HG03025 (cell line): ENCODE measurements around the gene ST6GALNAC4.

Experiments used
- ATAC-seq: cut with Tn5 transposase; IDR thresholded peaks from one replicate; pipeline ENCODE4 v1.9.1; 2021; ENCODE audit warnings: mild to moderate bottlenecking, moderate library complexity; ENCODE audit not compliant: unreplicated experiment, low FRiP score

The ST6GALNAC4 gene

DNA sequence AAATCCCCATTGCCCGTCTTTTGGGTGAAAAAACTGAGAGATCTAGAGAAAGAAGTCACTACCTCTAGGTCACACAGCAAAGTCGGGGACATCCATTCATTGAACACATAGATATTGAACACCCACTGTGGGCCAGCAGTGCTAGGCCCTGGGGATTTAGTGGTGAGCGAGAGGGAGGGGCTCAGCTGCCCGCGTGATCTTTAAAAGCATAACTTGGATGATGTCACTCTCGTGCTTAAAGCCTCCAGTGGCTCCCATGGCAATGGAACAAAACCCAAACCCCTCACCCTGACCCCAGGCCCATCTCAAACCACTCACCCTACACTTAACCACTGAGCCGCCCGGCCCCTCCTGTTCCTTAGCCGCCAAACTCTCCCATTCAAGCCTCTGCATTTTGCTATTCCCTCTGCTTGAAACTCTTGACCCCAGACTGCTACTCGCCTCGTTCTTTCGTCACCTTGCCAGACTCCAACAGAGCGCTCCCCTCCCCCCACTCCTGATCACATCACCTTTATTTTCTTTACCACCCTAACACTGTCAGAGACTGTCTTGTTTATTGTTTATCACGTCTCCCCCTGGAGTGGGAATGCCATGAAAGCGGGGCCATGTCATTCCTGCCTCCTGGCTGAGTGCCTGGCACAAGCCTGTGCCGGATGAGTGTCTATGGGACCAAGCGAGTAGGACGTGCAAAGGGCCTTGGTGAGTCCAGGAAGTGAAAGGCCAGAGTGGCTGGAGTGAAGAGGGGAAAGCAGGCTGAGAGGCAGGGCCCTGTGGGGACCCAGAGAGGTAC lies 14.4 kb upstream of the ST6GALNAC4 start:
- ATAC-seq: no peak

DNA sequence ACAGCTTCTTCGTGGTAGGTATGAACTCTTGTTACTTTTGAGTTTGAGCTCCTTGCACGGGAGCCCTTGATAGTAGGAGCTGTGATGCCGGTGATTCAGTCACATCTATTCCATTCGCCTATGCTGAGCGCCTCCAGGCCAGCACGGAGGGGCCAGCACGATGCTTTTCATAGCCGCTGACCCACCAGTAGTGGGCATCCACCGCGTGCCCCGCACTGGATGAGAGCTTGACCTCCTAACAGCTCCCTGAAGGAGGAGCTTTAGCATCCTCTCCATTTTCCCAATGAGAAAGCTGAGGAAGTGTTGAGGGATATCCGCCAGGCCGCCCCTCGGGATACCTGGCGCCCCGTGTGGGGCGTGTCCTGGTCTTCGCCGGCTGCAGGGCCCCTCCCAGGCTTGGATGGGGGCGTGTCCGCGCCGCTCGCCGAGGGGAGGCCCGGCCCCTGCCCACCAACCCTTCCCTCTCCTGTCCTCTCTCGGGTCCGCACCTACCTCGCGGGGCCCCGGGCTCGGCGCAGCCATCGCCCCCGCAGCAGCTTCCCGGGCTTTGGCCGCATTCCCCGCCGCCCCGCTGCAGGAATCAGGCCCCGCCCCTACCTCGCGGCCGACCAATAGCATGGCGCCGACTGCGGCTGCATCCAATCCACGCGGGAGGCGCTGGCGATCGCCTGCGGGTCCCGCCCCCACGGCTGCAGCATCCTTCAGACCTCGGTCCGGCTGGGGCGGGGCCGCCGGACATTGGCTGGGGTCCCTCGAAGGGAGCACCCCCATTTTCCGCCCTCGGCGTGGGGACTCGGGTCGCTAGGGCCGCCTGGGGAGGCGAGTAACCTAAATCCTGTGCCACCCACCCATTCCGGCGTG lies 13.6 kb upstream of the ST6GALNAC4 start, which contains the start of gene PIP5KL1:
TSS of gene PIP5KL1 (minus strand) at position 547 of the 861 bp plus-strand sequence. CDS start at position 522, 25 bp downstream.
- ATAC-seq: peak; percentile 76

DNA sequence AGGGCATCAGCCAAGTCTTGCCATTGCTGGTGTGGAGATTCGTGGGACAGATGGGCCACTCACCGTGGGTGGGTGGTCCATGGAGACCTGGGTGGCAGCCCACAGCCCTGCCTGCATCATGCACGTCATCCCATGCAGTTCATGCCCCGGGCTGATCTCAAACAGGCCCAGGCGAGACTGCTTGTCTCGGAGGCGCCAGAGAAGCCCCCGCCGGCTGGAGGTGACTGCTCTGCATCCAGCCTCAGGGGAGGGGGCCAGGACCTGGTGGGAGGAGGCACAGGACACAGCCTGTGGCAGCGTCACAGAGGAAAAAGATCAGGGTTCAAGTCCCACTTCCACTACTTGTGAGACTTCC lies 12.8 kb upstream of the ST6GALNAC4 start:
- ATAC-seq: no peak

DNA sequence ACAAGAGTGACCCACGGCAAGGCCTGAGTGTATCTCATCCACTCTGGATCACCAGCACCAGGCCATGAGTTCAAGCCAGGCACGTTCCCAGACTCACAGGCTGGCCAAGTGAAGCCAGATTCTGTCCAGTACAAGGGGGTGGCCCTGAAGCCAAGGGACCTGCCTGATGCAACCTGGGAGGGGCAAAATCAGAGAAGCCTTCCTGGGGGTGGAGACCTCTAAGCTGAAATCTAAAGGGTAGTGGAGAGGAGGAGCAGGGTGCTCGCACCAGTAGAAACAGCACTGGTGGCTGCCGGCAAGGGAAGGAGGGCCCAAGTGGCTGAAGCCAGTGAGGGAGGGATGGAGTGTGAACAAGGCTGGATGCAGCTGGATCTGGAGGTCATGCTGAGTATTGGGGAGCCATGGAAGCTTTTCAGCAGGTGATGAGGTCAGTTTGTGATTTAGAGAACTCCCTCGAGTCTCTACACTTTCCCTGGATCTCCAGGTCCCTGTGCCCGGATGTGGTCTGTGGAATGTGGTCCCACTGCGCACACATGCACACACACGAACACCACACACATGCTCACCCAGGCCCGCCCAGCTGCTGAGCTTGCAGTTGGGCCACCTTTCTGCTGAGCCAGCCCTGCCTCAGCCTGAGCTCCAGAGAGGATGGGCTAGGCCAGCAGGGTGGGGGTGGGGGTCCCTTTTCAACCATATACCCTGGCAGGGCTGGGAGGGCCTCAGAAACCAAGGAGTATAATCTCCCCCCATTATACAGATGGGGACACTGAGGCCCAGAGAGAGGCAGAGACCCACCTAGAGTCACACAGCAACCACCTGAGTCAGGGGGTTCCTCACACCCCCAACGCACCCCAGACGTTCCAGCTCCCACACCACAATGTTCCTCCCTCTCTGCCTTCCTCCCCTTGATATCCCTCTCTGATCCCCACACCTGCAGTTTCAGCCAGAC lies 12.1 kb upstream of the ST6GALNAC4 start:
- no peak for ATAC-seq

DNA sequence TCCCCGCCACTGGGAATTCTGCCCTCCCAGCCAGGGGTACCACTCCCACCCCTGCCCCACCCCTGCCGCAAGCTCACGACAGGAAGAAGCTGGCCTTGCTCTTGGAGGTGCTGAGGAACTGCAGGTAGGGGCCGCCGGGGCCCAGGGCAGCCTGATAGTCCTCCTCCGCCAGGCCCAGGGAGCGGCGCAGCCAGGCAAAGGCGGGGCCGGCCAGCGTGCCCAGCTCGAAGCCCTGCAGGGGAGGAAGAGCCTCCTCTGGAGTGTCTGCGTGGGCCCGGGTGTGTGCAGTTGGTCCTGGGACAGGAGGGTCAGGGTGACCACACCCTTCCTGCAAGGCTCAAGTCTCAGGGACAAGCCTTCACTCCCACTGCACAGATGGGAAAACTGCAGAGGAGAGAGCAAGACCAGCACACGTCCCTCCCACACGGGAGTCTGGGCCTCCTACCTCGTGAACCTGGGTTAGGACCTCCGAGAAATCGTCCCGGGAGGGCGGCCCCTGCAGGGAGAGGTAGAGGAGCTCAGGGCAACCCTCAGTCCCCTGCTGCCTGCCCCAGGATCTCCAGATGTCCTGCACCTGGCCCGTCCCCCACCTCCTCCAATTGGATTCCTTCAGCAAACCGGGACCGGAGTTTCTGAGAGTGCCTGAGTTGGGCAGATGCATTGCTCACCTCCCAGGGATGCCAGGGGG lies 11.3 kb upstream of the ST6GALNAC4 start:
- ATAC-seq: no peak

DNA sequence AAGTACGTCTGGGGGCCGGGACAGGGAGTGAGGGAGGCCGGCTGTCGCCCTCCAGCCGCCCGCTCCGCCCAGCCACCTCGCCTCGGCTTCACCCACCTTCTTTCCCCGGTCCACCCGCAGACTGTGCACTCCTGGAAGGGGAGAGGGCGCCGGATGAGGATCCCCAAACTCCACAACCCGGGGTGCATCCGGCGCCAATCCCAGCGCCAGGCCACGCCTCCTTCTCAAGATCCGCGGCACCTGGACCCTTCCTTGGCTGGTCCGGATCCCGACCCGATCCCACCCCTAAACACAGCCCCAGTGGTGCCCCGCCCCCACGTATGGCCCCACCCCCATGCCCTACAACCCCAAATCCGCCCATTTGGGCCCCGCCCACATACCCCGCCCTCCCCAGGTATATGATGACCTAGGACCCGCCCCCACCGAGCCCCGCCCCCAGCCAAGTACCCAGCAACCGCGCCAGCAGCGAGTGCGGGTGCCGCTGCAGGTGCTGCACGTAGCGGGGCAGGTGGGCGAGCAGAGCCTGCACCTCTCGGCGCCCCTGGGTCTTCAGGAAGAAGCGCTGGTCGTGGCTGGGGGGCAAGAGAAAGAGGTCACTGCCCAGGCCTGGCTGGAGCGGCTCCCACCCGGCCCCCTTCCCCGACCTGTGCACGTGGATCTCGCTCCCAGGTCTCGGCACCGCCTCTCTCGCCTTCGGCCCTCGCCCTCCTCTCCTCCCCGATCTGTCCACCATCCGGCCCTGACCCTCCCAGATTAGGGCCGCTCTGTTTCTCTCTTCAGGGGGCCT lies 10.6 kb upstream of the ST6GALNAC4 start:
- no peak for ATAC-seq

DNA sequence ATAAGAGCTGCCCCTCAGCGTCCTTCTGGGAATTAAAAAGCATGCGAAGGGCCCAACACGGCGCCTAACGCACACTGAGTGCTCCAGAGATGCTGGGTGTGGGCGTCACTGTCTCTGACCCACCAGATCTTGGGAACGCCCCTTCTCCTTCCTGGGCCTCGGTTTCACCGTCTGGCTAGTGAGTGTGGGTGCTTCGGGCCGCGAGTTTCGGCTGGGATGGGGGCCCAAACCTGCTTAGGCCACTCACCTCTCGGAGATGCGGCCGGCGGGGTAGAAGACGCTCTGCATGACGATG lies 10.0 kb upstream of the ST6GALNAC4 start:
- ATAC-seq: no peak

DNA sequence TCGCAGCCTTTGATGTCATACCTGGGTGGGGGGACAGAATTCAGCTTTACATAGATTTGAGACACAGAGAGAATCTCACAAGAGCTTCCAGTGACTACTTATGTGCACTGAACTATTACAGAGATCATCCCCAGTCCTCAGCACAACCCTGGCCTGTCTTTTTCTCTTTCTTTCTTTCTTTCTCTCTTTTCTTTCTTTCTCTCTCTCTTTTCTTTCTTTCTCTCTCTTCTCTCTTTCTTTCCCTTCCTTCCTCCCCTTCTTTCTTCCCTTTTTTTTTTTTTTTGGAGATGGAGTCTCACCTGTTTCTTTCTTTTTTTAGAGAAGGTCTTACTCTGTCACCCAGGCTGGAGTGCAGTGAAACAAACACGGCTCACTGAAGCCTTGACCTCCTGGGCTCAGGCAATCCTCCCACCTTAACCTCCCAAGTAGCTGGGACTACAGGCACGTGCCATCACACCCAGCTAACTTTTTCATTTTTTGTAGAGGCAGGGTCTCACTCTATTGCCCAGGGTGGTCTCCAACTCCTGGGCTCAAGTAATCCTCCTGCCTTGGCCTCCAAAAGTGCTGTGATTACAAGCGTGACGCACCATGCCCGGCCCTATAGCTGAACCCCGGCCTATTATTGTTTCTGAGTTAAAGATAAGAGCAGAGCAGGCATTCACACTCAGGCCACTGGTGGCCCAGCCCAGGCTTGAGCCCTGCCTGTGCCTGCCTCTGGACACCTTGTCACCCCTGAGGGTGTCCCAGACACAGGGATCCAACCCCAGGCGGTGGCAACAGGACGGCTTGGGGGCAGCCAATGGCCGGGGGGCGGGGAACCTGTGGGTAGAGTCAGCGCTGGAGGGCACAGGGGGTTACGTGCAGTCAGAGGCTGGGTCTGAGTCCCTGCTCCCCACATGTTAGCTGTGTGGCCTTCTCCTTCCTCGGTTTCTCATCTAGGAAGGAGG lies 9.4 kb upstream of the ST6GALNAC4 start:
- no peak for ATAC-seq

DNA sequence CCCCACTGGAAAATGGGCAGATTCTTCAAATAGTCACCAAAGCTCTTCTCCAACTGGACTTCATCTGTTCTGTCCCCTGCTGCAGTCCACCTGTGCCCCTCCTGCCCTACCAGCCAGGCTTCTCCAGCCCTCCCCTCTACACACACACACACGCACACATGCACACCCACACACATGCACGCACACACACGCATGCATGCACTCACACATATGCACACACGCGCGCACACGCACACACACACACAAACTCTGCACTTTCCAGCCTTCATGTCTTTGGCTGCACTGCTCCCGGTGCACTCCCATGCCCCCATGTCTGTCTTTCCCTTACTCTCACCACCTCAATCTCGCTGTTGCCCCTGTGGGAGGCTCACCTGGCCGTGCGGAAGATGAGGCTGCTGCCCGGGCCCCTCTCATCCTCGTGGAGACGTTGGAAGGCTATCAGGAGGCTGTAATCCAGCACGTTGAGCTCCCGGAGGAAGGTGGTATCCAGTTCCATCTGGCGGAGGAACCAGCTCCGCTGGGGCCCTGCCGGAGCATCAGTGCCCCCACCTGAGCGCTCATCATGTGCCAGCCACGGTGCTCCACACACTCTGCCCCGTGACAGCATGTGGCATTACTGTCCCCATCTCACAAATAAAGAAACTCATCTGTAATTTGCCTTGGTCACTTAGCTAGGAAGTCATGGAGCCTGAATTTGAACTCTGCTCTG lies 8.0 kb upstream of the ST6GALNAC4 start:
- ATAC-seq: no peak

DNA sequence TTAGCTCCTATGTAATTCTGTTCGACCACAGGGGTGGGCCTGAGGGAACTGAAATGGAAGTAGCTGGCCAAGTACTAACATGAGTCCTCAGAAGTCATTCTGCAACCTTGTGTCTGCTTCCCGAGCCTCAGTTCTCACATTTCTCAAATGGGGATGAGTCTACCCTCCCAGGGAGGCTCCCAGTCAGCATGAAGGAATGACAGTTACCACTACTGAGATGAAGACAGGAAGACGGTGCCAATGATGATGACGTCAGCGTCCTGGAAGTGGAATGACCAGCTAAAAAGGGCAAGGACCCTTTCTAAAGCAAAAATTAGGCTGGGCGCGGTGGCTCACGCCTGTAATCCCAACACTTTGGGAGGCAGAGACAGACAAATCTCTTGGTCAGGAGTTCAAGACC lies 6.9 kb upstream of the ST6GALNAC4 start:
- no peak for ATAC-seq

DNA sequence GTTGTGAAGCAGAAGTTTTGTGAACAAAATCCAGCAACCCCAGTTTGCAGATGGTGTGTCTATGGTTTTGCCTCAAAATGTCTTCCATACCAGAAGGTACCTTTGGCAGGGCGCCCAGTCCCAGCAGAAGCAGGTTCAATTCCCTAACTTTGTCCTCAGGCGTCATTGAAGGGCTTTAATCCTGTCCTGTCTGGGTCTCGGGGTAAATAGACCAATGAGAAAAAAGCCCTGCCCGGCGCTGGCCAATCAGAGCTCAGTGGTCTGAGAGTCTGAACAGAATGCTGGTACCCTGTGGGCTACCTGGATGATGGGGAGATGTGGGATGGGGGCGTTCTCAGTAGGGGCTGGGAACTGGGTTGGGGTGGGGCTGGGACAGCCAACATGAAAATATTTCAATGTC lies 6.2 kb upstream of the ST6GALNAC4 start:
- ATAC-seq: no peak

DNA sequence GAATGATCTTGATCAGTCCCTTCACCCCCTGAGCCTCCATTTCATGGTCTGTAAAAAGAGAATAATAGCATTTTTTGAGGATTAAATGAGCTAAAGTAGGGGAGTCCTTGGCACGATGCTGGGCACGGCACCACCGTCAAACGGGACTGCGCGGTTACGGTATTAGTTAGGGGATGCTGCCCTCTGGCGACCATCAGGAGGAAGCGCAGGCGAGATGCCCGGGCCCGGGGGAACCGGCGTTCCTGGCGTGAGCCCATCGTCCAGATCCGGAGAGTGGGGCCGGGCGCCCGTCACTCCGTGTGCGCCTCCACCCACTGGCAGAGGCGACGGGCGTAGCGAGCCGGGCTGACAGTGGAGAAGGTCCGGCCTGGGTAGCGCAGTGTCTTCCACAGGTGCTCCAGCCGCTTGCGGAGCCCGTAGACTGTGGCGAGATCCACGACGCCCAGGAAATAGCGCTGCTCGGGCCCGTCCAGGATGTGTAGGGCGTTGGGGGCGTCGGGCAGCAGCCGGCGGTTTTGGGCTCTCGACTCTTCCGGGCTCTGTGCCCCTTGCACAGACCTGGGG lies 4.8 kb upstream of the ST6GALNAC4 start:
- ATAC-seq: no peak

DNA sequence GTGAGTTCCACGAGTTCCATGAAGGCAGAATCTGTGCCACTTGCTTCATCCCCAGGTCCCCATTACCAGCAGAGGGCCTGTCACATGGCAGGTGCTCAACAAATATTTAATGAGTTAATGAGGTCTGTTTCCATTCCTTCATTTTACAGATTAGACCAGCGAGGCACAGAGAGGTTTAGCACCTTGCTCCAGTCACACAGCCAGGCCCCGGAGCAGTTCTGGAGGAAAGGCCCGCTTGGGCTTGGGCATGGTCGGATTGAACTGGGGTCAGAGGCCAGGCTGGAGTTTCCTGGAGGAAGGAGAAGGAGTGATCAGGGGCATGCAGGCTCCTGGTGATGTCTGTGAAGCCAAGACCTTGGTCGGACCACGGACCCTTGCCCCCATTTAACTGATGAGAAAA lies 4.0 kb upstream of the ST6GALNAC4 start:
- ATAC-seq: no peak

DNA sequence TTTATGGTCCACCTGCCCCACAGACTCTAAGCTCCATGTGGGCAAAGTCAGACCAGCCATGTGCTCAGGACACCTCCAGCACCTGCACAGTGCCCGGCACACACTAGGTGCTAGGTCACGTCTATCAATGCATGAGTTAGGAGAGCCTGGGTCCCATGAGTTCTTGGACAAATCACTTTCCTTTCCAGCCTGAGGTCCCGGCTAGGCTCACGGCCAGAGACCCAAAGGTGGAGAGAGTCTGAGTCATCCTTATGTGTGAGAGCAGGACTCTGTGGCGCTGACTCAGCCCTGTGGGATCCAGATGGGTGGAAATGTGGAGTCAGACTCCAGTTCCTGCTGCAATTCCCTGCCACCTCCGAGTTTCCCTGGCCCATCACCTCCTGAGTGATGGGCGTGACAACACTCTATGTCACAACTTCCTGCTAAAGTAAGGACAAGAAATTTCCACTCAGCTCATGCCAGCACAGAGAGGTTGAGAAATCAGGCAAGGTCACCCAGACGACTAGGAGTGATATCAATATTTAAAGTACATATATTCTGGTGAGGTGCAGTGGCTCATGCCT lies 2.5 kb upstream of the ST6GALNAC4 start:
- ATAC-seq: no peak

DNA sequence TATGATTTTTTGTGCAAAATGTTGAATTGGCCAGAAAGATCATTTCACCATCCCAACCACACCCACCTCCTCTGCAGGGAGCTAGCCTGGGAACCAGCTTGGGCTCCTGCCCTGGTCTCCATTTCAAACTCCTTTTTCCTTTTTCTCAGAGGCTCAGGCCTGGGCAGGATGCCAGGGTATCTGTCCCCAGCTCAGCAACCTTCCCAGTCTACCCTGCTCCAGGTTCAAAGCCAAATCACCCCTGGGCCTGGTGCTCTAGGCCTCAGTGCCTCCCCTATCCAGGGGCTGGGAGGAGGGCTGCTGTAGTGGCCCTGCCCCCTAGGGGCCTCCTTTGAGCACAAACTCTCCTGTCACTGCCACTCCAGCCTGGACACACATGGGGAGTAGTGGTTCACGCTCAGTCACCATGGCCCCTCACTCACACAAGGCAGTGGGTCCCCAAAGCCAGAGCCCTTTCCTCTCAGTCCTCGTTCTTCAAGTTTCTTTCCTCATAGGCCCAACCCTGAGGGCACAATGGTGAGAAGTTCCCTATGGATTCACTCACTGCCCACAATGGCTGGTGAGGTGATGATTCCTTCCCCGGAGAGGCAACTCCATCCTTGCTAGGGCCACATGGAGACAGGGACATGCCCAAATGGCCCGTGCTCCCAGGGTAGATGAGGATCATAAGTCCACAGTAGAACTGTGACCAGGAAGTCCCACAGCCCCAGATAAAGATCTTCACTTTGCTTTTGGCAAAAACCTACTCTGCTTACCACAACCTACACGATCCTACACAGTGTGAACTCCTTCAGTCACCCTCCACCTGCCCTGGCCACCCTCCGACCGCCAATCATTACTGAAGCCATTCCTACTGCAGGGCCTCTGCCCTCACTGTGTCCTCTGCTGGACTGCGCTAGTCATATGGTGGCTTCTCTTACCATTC lies 1.6 kb upstream of the ST6GALNAC4 start:
- ATAC-seq: no peak

DNA sequence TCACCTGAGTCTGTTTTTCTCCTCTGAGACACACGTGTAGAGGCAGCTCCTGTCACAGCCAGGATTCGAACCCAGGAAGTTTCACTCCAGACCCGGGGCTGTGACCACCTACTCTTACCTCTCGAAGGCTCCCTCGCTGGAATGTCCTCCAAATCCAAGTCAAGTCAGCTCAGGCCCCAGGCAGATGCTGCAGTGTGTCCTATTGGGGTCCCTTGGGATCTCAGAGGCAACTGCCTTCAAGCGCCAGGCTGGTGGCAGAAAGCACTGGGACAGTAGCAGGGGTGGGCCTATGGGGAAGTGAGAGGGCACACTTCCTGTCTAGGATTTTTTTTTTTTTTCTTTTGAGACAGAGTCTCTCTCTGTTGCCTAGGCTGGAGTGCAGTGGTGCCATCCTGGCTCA lies 762 bp upstream of the ST6GALNAC4 start:
- no peak for ATAC-seq
